CD4-positive, CD25-positive, alpha-beta regulatory T cell (primary cell): ENCODE measurements around the gene GRHPR. TPM values are rescaled to one million over a fixed set of nuclear protein-coding genes. Genes with fewer than 3 reads are reported as not detected.
A peak's percentile ranks its signal among the peaks of the same experiment; 100 is the strongest.

Experiments used
- ATAC-seq, 2 donors: fragments of 150-1000 bp; cut with Tn5 transposase; one replicate each; pipeline ENCODE4 v1.10.0; 2021; ENCODE audit warnings: low read depth in 2 of 2, moderate number of reproducible peaks in 2 of 2, moderate library complexity in 1 of 2
- DNase-seq, 3 donors: peaks; one replicate each; pipeline versions ENCODE4 v3.0.0 to v3.0.0-alpha.2; 2012 to 2022; ENCODE audit warnings: mixed read lengths in 1 of 3
- H3K27ac ChIP-seq: one replicate; pipeline ENCODE4 v1.7.0; 2013; ENCODE audit warnings: mild to moderate bottlenecking, low read length; ENCODE audit not compliant: insufficient read depth, poor library complexity, severe bottlenecking
- H3K27me3 ChIP-seq: one replicate; pipeline ENCODE4 v1.7.0; 2013; ENCODE audit warnings: low read length; ENCODE audit not compliant: control insufficient read depth, insufficient read depth
- H3K36me3 ChIP-seq: one replicate; pipeline ENCODE4 v1.7.0; 2013; ENCODE audit warnings: mild to moderate bottlenecking, low read length, moderate library complexity; ENCODE audit not compliant: control insufficient read depth, insufficient read depth
- H3K4me1 ChIP-seq: 2 replicates; pipeline ENCODE4 v1.7.0; 2013; ENCODE audit warnings: mild to moderate bottlenecking, low read length; ENCODE audit not compliant: insufficient read depth, control insufficient read depth, poor library complexity, severe bottlenecking
- H3K4me3 ChIP-seq: one replicate; pipeline ENCODE4 v1.7.0; 2013; ENCODE audit warnings: low read depth, mild to moderate bottlenecking, low read length, moderate library complexity
- H3K9me3 ChIP-seq, 2 experiments: 1 replicate in 1 of 2; 2 replicates in 1 of 2; pipeline ENCODE4 v1.7.0; 2013; ENCODE audit warnings: low read length in 2 of 2, mild to moderate bottlenecking in 1 of 2, moderate library complexity in 1 of 2; ENCODE audit not compliant: control insufficient read depth in 2 of 2
- H3K27ac Mint-ChIP-seq, 3 donors: one replicate each; pipeline ENCODE4 v1.8.0; 2020 to 2022; ENCODE audit warnings: mild to moderate bottlenecking in 3 of 3, mixed read lengths in 3 of 3, moderate library complexity in 2 of 3
- H3K27me3 Mint-ChIP-seq: one replicate; pipeline ENCODE4 v1.8.0; 2022; ENCODE audit warnings: mild to moderate bottlenecking, mixed read lengths
- H3K36me3 Mint-ChIP-seq: one replicate; pipeline ENCODE4 v1.8.0; 2020; ENCODE audit warnings: mixed read lengths
- H3K4me1 Mint-ChIP-seq, 4 donors: one replicate each; pipeline ENCODE4 v1.8.0; 2020 to 2022; ENCODE audit warnings: mixed read lengths in 4 of 4, mild to moderate bottlenecking in 1 of 4
- H3K4me3 Mint-ChIP-seq, 4 donors: one replicate each; pipeline ENCODE4 v1.8.0; 2020 to 2022; ENCODE audit warnings: mild to moderate bottlenecking in 4 of 4, mixed read lengths in 4 of 4, moderate library complexity in 3 of 4
- H3K9me3 Mint-ChIP-seq, 7 donors: one replicate each; pipeline ENCODE4 v1.8.0; 2020 to 2022; ENCODE audit warnings: mixed read lengths in 7 of 7, mild to moderate bottlenecking in 3 of 7, moderate library complexity in 2 of 7
- polyA plus RNA-seq, 4 donors: library from polyadenylated mRNA; unstranded; fragments of 300-500 nt; fragmentation: Illumina TruSeq; gene quantifications; one replicate each; pipeline ENCODE4 v1.2.3, GENCODE V29; 2021
- total RNA-seq: library from RNA; stranded (reverse); gene quantifications from one replicate; pipeline ENCODE4 v1.2.3, GENCODE V29; 2022

The GRHPR gene
- total and polyA plus RNA-seq, 5 donors from 2014 or later: 36.6 to 73.9 (median 68.6) TPM

GRCh38 chr9:37404590-37404989 is 17.9 kb upstream of the GRHPR start:
- H3K36me3 Mint-ChIP-seq: peaks cover 3% of the 10 kb centered on the region
- ATAC-seq: no peak

GRCh38 chr9:37405350-37405749 is 17.1 kb upstream of the GRHPR start:
- peaks cover 5 to 20% (median 9%) of the 10 kb centered on the region in 4 donors for H3K4me1 Mint-ChIP-seq
- no peaks in the 10 kb centered on the region for H3K27me3 ChIP-seq
- no peak overlapping the region for H3K27ac ChIP-seq
- H3K36me3 ChIP-seq: no peaks in the 10 kb centered on the region
- no peaks in the 10 kb centered on the region for H3K9me3 ChIP-seq
- H3K9me3 Mint-ChIP-seq: peaks cover 0 to 1% (median 0%) of the 10 kb centered on the region in 7 donors
- DNase-seq (no peak), ATAC-seq (no peak)
- H3K4me3 ChIP-seq: no peak overlapping the region
- H3K4me3 Mint-ChIP-seq: no peak overlapping the region
- peaks cover 3% of the 10 kb centered on the region for H3K36me3 Mint-ChIP-seq
- peaks cover 31% of the 10 kb centered on the region for H3K27me3 Mint-ChIP-seq
- H3K4me1 ChIP-seq: peaks cover 14% of the 10 kb centered on the region
- H3K27ac Mint-ChIP-seq: no peak overlapping the region

More at GRCh38 chr9:37404590-37404989, 17.9 kb upstream of the GRHPR start:
- Mint-ChIP-seq H3K27me3 (peaks cover 31% of the 10 kb centered on the region), H3K27ac (no peak overlapping the region), H3K4me1 (peaks cover 4 to 12% (median 6%) of the 10 kb centered on the region in 4 donors), H3K4me3 (no peak overlapping the region), H3K9me3 (peaks cover 0 to 1% (median 0%) of the 10 kb centered on the region in 7 donors)
- H3K4me3 ChIP-seq: no peak overlapping the region
- H3K9me3 ChIP-seq: no peaks in the 10 kb centered on the region
- no peaks in the 10 kb centered on the region for H3K27me3 ChIP-seq
- no peak for DNase-seq
- no peak overlapping the region for H3K27ac ChIP-seq
- no peaks in the 10 kb centered on the region for H3K36me3 ChIP-seq
- H3K4me1 ChIP-seq: peaks cover 11% of the 10 kb centered on the region

- H3K9me3 ChIP-seq: no peaks in the 10 kb centered on the region
- no peaks in the 10 kb centered on the region for H3K36me3 ChIP-seq
- Mint-ChIP-seq H3K27ac (no peak overlapping the region), H3K9me3 (peaks cover 0 to 1% (median 0%) of the 10 kb centered on the region in 7 donors), H3K36me3 (peaks cover 3% of the 10 kb centered on the region), H3K4me3 (no peak overlapping the region), H3K27me3 (peaks cover 28% of the 10 kb centered on the region), H3K4me1 (peaks cover 6 to 22% (median 9%) of the 10 kb centered on the region in 4 donors)
- peaks cover 14% of the 10 kb centered on the region for H3K4me1 ChIP-seq
- DNase-seq (no peak), ATAC-seq (no peak)
- H3K4me3 ChIP-seq: no peak overlapping the region
- H3K27me3 ChIP-seq: no peaks in the 10 kb centered on the region
- no peak overlapping the region for H3K27ac ChIP-seq
Observed at GRCh38 chr9:37405764-37406380, 16.6 kb upstream of the GRHPR start.

GRCh38 chr9:37406603-37407401 is 15.7 kb upstream of the GRHPR start:
- Histone ChIP-seq H3K4me1 (peaks cover 14% of the 10 kb centered on the region), H3K4me3 (no peak overlapping the region), H3K27ac (no peak overlapping the region), H3K36me3 (no peaks in the 10 kb centered on the region), H3K9me3 (no peaks in the 10 kb centered on the region), H3K27me3 (no peaks in the 10 kb centered on the region)
- peaks cover 0 to 1% (median 0%) of the 10 kb centered on the region in 7 donors for H3K9me3 Mint-ChIP-seq
- no peak overlapping the region for H3K4me3 Mint-ChIP-seq
- DNase-seq (no peak), ATAC-seq (no peak)
- peaks cover 8 to 26% (median 10%) of the 10 kb centered on the region in 4 donors for H3K4me1 Mint-ChIP-seq
- H3K27ac Mint-ChIP-seq: no peak overlapping the region
- H3K36me3 Mint-ChIP-seq: peaks cover 3% of the 10 kb centered on the region
- H3K27me3 Mint-ChIP-seq: peaks cover 28% of the 10 kb centered on the region

- H3K9me3 ChIP-seq: no peaks in the 10 kb centered on the region
- peaks cover 3% of the 10 kb centered on the region for H3K36me3 Mint-ChIP-seq
- no peaks in the 10 kb centered on the region for H3K27me3 ChIP-seq
- peaks cover 8 to 26% (median 13%) of the 10 kb centered on the region in 4 donors for H3K4me1 Mint-ChIP-seq
- H3K27ac Mint-ChIP-seq: no peak overlapping the region
- H3K9me3 Mint-ChIP-seq: peaks cover 0 to 1% (median 0%) of the 10 kb centered on the region in 7 donors
- ATAC-seq: no peak
- H3K36me3 ChIP-seq: no peaks in the 10 kb centered on the region
- no peak overlapping the region for H3K4me3 ChIP-seq
- peaks cover 14% of the 10 kb centered on the region for H3K4me1 ChIP-seq
- H3K27ac ChIP-seq: no peak overlapping the region
- DNase-seq: no peak
- no peak overlapping the region for H3K4me3 Mint-ChIP-seq
- peaks cover 26% of the 10 kb centered on the region for H3K27me3 Mint-ChIP-seq
Observed at GRCh38 chr9:37407468-37407867, 15.0 kb upstream of the GRHPR start.

- no peaks in the 10 kb centered on the region for H3K27me3 ChIP-seq
- peaks cover 14% of the 10 kb centered on the region for H3K4me1 ChIP-seq
- H3K27ac ChIP-seq: peak overlapping the region; percentile 63
- peak overlapping the region; percentile 0 to 64 (median 30) for H3K4me3 Mint-ChIP-seq
- peak; percentile 89 to 90 for ATAC-seq
- peak overlapping the region; percentile 39 to 78 (median 71) for H3K27ac Mint-ChIP-seq
- no peaks in the 10 kb centered on the region for H3K36me3 ChIP-seq
- DNase-seq: peak; percentile 59 to 82 (median 74)
- peaks cover 0 to 1% (median 0%) of the 10 kb centered on the region in 7 donors for H3K9me3 Mint-ChIP-seq
- peaks cover 4 to 26% (median 13%) of the 10 kb centered on the region in 4 donors for H3K4me1 Mint-ChIP-seq
- H3K36me3 Mint-ChIP-seq: peaks cover 3% of the 10 kb centered on the region
- no peaks in the 10 kb centered on the region for H3K9me3 ChIP-seq
- H3K27me3 Mint-ChIP-seq: peaks cover 26% of the 10 kb centered on the region
- no peak overlapping the region for H3K4me3 ChIP-seq
Observed at GRCh38 chr9:37408933-37409710, 13.4 kb upstream of the GRHPR start.

GRCh38 chr9:37410354-37410861 is 12.1 kb upstream of the GRHPR start:
- H3K27me3 ChIP-seq: no peaks in the 10 kb centered on the region
- DNase-seq: no peak
- H3K36me3 ChIP-seq: no peaks in the 10 kb centered on the region
- Mint-ChIP-seq H3K36me3 (peaks cover under 1% of the 10 kb centered on the region), H3K4me1 (peaks cover 9 to 31% (median 19%) of the 10 kb centered on the region in 4 donors), H3K4me3 (no peak overlapping the region), H3K27ac (no peak overlapping the region), H3K27me3 (peaks cover 34% of the 10 kb centered on the region), H3K9me3 (peaks cover 0 to 1% (median 0%) of the 10 kb centered on the region in 7 donors)
- peaks cover 18% of the 10 kb centered on the region for H3K4me1 ChIP-seq
- no peak overlapping the region for H3K4me3 ChIP-seq
- H3K27ac ChIP-seq: no peak overlapping the region
- no peaks in the 10 kb centered on the region for H3K9me3 ChIP-seq
- ATAC-seq: no peak
